HCT116 (cell line): ENCODE measurements around the gene POFUT1. TPM values are rescaled to one million over a fixed set of nuclear protein-coding genes. Genes with fewer than 3 reads are reported as not detected.

Experiments
- ATAC-seq: fragments of 200-7000 bp; cut with Tn5 transposase; 2 replicates; pipeline ENCODE4 v1.9.1; 2020; ENCODE audit warnings: mild to moderate bottlenecking, moderate library complexity
- BruUV-seq: library from RNA; stranded (reverse); fragments of 400-500 nt; replicated peaks from 2 replicates; lab custom pipeline; 2021; lab: Mats Ljungman, UMichigan
- CTCF ChIA-PET: fragments of 300-600 bp; sonication (Branson Sonifier 250); formaldehyde crosslinking; loops from one replicate; lab custom pipeline; 2021; ENCODE audit warnings: antibody characterized with exemption; lab: Charles Lee
- POLR2A ChIA-PET: fragments of 300-600, 350-600 bp; sonication (Branson Sonifier 250); formaldehyde crosslinking; loops from one replicate; lab custom pipeline; 2021; ENCODE audit warnings: antibody characterized with exemption; lab: Charles Lee
- RAD21 ChIA-PET, 2 experiments: fragments of 300-600 bp; sonication (Branson Sonifier 250); formaldehyde crosslinking; loops; one replicate each; lab custom pipeline; 2023; ENCODE audit warnings: low total read pairs in 2 of 2; ENCODE audit not compliant: uncharacterized antibody in 2 of 2, unreplicated experiment in 2 of 2, low non-redundant PET in 1 of 2; lab: Charles Lee
- DNase-seq: peaks from one replicate; pipeline ENCODE4 v3.0.0-alpha.2; 2010; ENCODE audit warnings: low read depth, low spot score
- H2AFZ ChIP-seq: fragments of 200-600 bp; shearing (Covaris generic), sonication (generic); 2 replicates; pipeline ENCODE4 v1.6.1; 2017; ENCODE audit warnings: low read depth, mixed run types, mixed read lengths, antibody characterized with exemption, low read length; ENCODE audit not compliant: poor library complexity, severe bottlenecking
- H3K27ac ChIP-seq: 2 replicates; pipeline ENCODE4 v1.5.1; 2012; ENCODE audit warnings: low read depth, low read length
- H3K27me3 ChIP-seq: fragments of 200-600 bp; sonication (generic); 2 replicates; pipeline ENCODE4 v1.6.1; 2016; ENCODE audit warnings: mixed run types, low read length, mixed read lengths; ENCODE audit not compliant: insufficient read depth
- H3K36me3 ChIP-seq, 2 experiments: fragments of 200-500 bp in 1 of 2; fragments of 200-600 bp in 1 of 2; sonication (Bioruptor generic) in 1 of 2; sonication (generic) in 1 of 2; 2 replicates each; pipeline versions ENCODE4 v1.5.1 to v1.6.1; 2014 to 2016; ENCODE audit warnings: low read length in 2 of 2, inconsistent platforms in 1 of 2, mixed read lengths in 1 of 2, mixed run types in 1 of 2; ENCODE audit not compliant: insufficient read depth in 2 of 2, control insufficient read depth in 1 of 2
- H3K4me1 ChIP-seq, 2 experiments: fragments of 200-600 bp in 1 of 2; sonication (generic) in 1 of 2; 2 replicates each; pipeline versions ENCODE4 v1.5.1 to v1.6.1; 2012 to 2017; ENCODE audit warnings: low read length in 2 of 2, inconsistent platforms in 1 of 2, mild to moderate bottlenecking in 1 of 2, mixed read lengths in 1 of 2, mixed run types in 1 of 2, moderate library complexity in 1 of 2; ENCODE audit not compliant: insufficient read depth in 2 of 2, control insufficient read depth in 1 of 2
- H3K4me2 ChIP-seq: fragments of 200-600 bp; sonication (generic); 2 replicates; pipeline ENCODE4 v1.6.1; 2017; ENCODE audit warnings: mixed run types, low read length, mixed read lengths
- H3K4me3 ChIP-seq, 2 experiments: fragments of 200-600 bp in 1 of 2; sonication (generic) in 1 of 2; replicated peaks in 1 of 2; 2 replicates each; pipeline ENCODE4 v1.5.1; 2011 to 2016; ENCODE audit warnings: low read length in 2 of 2, control low read depth in 1 of 2, low read depth in 1 of 2, mild to moderate bottlenecking in 1 of 2, mixed read lengths in 1 of 2, mixed run types in 1 of 2
- H3K79me2 ChIP-seq: fragments of 200-600 bp; sonication (generic); 2 replicates; pipeline ENCODE4 v1.6.1; 2017; ENCODE audit warnings: mild to moderate bottlenecking, mixed run types, low read length, moderate library complexity, mixed read lengths; ENCODE audit not compliant: insufficient read depth
- H3K9ac ChIP-seq: fragments of 200-600 bp; sonication (generic); 2 replicates; pipeline ENCODE4 v1.6.1; 2016; ENCODE audit warnings: low read length, mixed read lengths
- H3K9me2 ChIP-seq: fragments of 200-600 bp; sonication (generic), shearing (Covaris generic); 2 replicates; pipeline ENCODE4 v1.6.1; 2017; ENCODE audit warnings: mixed run types, mild to moderate bottlenecking, moderate library complexity; ENCODE audit not compliant: insufficient read depth
- H3K9me3 ChIP-seq, 2 experiments: fragments of 200-500 bp in 1 of 2; fragments of 200-600 bp in 1 of 2; sonication (Bioruptor generic) in 1 of 2; sonication (generic) in 1 of 2; 2 replicates each; pipeline ENCODE4 v1.6.1; 2014 to 2017; ENCODE audit warnings: low read length in 2 of 2, mixed read lengths in 2 of 2, inconsistent platforms in 1 of 2, low read depth in 1 of 2, mild to moderate bottlenecking in 1 of 2, mixed run types in 1 of 2, moderate library complexity in 1 of 2; ENCODE audit not compliant: control insufficient read depth in 1 of 2, insufficient read depth in 1 of 2
- H4K20me1 ChIP-seq: fragments of 200-600 bp; sonication (generic), shearing (Covaris generic); 2 replicates; pipeline ENCODE4 v1.6.1; 2017; ENCODE audit warnings: mixed run types, mild to moderate bottlenecking, moderate library complexity; ENCODE audit not compliant: insufficient read depth
- CBX3 ChIP-seq: IDR thresholded peaks from 2 replicates; pipeline ENCODE4 v1.6.1; 2012; ENCODE audit warnings: low read depth
- EZH2 ChIP-seq: fragments of 200-600 bp; sonication (generic); IDR thresholded peaks from 2 replicates; pipeline ENCODE4 v1.6.1; 2017; ENCODE audit warnings: antibody characterized with exemption, mixed run types
- FOSL1 ChIP-seq: IDR thresholded peaks from 2 replicates; pipeline ENCODE4 v1.6.1; 2012; ENCODE audit warnings: low read depth
- MAX ChIP-seq: IDR thresholded peaks from 2 replicates; pipeline ENCODE4 v1.6.1; 2012
- POLR2A ChIP-seq: IDR thresholded peaks from 2 replicates; pipeline ENCODE4 v1.7.0; 2011; ENCODE audit warnings: borderline replicate concordance; ENCODE audit not compliant: insufficient read depth, insufficient read length; ENCODE audit errors: extremely low read depth
- SIN3A ChIP-seq: IDR thresholded peaks from 2 replicates; pipeline ENCODE4 v1.6.1; 2012; ENCODE audit warnings: low read depth
- SP1 ChIP-seq: IDR thresholded peaks from 2 replicates; pipeline ENCODE4 v1.6.1; 2012; ENCODE audit warnings: low read depth
- SRF ChIP-seq: IDR thresholded peaks from 2 replicates; pipeline ENCODE4 v1.6.1; 2012; ENCODE audit warnings: low read depth
- TCF7L2 ChIP-seq: IDR thresholded peaks from 2 replicates; pipeline ENCODE4 v1.7.0; 2011; ENCODE audit warnings: borderline replicate concordance, inconsistent platforms; ENCODE audit not compliant: insufficient read depth, insufficient read length; ENCODE audit errors: extremely low read depth
- ZNF274 ChIP-seq: fragments of 200-500 bp; sonication (Bioruptor generic); IDR thresholded peaks from 2 replicates; pipeline ENCODE4 v1.6.1; 2014; ENCODE audit warnings: mild to moderate bottlenecking, low read depth, low read length, inconsistent platforms
- intact Hi-C: fragments of 100-400 bp; cut with micrococcal nuclease; formaldehyde crosslinking; loops from 2 replicates; pipeline ENCODE4 v1.10.0; 2022
- total RNA-seq: library from RNA; stranded (reverse); gene quantifications from one replicate; pipeline ENCODE4 v1.2.1, GENCODE V29; 2021; ENCODE audit not compliant: unreplicated experiment

The POFUT1 gene
- total RNA-seq, 1 experiment from 2014 or later, result 34.5 TPM

- no peak for DNase-seq
- CTCF ChIA-PET, result no interaction called here
- Histone ChIP-seq H3K36me3 (peaks cover 10 to 22% of the 10 kb centered on the region in 2 experiments), H3K9ac (no peak overlapping the region), H3K4me3 (no peak overlapping the region), H3K27ac (no peak overlapping the region), H3K4me1 (peaks cover 5 to 6% of the 10 kb centered on the region in 2 experiments; a peak in 2 of 4 replicates), H4K20me1 (no peaks in the 10 kb centered on the region), H3K79me2 (no peaks in the 10 kb centered on the region), H3K9me2 (no peaks in the 10 kb centered on the region), H3K4me2 (no peak overlapping the region), H3K9me3 (no peaks in the 10 kb centered on the region), H2AFZ (no peak overlapping the region), H3K27me3 (no peaks in the 10 kb centered on the region)
- intact Hi-C loops, result no loop called here
- BruUV-seq, result TSS peak; percentile 24
- TF ChIP-seq POLR2A, result no peak
- no peak for TF ChIP-seq MAX
- no peak for TF ChIP-seq FOSL1
- no peak for TF ChIP-seq SP1
- TF ChIP-seq TCF7L2, result no peak
- no peak for TF ChIP-seq ZNF274
- TF ChIP-seq CBX3, result no peak
- TF ChIP-seq EZH2, result no peak
- no peak for TF ChIP-seq SIN3A
- POLR2A ChIA-PET, result no interaction called here
- ATAC-seq, result peak; percentile 17; the same call in 1 of the 2 replicates
- RAD21 ChIA-PET, result no interaction called here
Observed at GRCh38 chr20:32237419-32237818, 29.7 kb downstream of the POFUT1 start.

- Histone ChIP-seq H3K9me3 (no peaks in the 10 kb centered on the region), H3K9ac (no peak overlapping the region), H3K36me3 (peaks cover 4 to 16% of the 10 kb centered on the region in 2 experiments; a peak in 3 of 4 replicates), H3K4me2 (no peak overlapping the region), H3K27me3 (no peaks in the 10 kb centered on the region), H3K79me2 (no peaks in the 10 kb centered on the region), H3K4me1 (peaks cover 5 to 6% of the 10 kb centered on the region in 2 experiments; a peak in 2 of 4 replicates), H2AFZ (no peak overlapping the region), H3K4me3 (no peak overlapping the region), H3K27ac (no peak overlapping the region), H3K9me2 (no peaks in the 10 kb centered on the region), H4K20me1 (no peaks in the 10 kb centered on the region)
- ChIA-PET POLR2A (no interaction called here), CTCF (no interaction called here), RAD21 (no interaction called here)
- intact Hi-C loops, result no loop called here
- no peak for TF ChIP-seq MAX
- TF ChIP-seq SRF, result no peak
- no TSS peak for BruUV-seq
- ATAC-seq (no peak), DNase-seq (no peak)
Observed at GRCh38 chr20:32238483-32239425, 31.1 kb downstream of the POFUT1 start.
